GM23338 (cell line): ENCODE data around the gene ZNF300. TPM values are rescaled to one million over a fixed set of nuclear protein-coding genes. Genes with fewer than 3 reads are reported as not detected.

Source experiments
- ATAC-seq: fragments of 200-7000 bp; cut with Tn5 transposase; 3 replicates; pipeline ENCODE4 v1.9.1; 2020
- DNase-seq: peaks from one replicate; pipeline ENCODE4 v3.0.0-alpha.2; 2015; ENCODE audit warnings: low spot score
- H2AFZ ChIP-seq: fragments of 200-600 bp; sonication (generic); 2 replicates; pipeline ENCODE4 v1.8.0; 2016; ENCODE audit warnings: antibody characterized with exemption, mild to moderate bottlenecking, moderate library complexity
- H3F3A ChIP-seq: fragments of 200-600 bp; sonication (generic); replicated peaks from 2 replicates; pipeline ENCODE4 v1.8.0; 2017; ENCODE audit warnings: antibody characterized with exemption, mixed run types, low read depth
- H3K27ac ChIP-seq: fragments of 200-600 bp; sonication (generic); 2 replicates; pipeline ENCODE4 v1.6.1; 2016; ENCODE audit warnings: low read depth
- H3K27me3 ChIP-seq: fragments of 200-600 bp; sonication (generic); 2 replicates; pipeline ENCODE4 v1.8.0; 2016; ENCODE audit warnings: mild to moderate bottlenecking, mixed run types, moderate library complexity; ENCODE audit not compliant: insufficient read depth
- H3K36me3 ChIP-seq: fragments of 200-600 bp; sonication (generic); 2 replicates; pipeline ENCODE4 v1.8.0; 2016; ENCODE audit warnings: mild to moderate bottlenecking; ENCODE audit not compliant: insufficient read depth
- H3K4me1 ChIP-seq: fragments of 200-600 bp; sonication (generic); 2 replicates; pipeline ENCODE4 v1.8.0; 2016; ENCODE audit warnings: mild to moderate bottlenecking, moderate library complexity; ENCODE audit not compliant: insufficient read depth
- H3K4me2 ChIP-seq: fragments of 200-600 bp; sonication (generic); 2 replicates; pipeline ENCODE4 v1.7.1; 2017; ENCODE audit warnings: mixed run types
- H3K4me3 ChIP-seq: fragments of 200-600 bp; sonication (generic); 2 replicates; pipeline ENCODE4 v1.6.1; 2016; ENCODE audit warnings: mixed run types
- H3K79me2 ChIP-seq: fragments of 200-600 bp; sonication (generic); replicated peaks from 2 replicates; pipeline ENCODE4 v1.8.0; 2017; ENCODE audit warnings: mild to moderate bottlenecking; ENCODE audit not compliant: insufficient read depth
- H3K9me2 ChIP-seq: fragments of 200-600 bp; sonication (generic); 2 replicates; pipeline ENCODE4 v1.8.0; 2017; ENCODE audit not compliant: insufficient read depth
- H4K20me1 ChIP-seq: fragments of 200-600 bp; sonication (generic); replicated peaks from 2 replicates; pipeline ENCODE4 v1.8.0; 2017; ENCODE audit warnings: mild to moderate bottlenecking; ENCODE audit not compliant: insufficient read depth
- H3K27ac Mint-ChIP-seq: 2 replicates; pipeline ENCODE4 v1.8.0; 2020; ENCODE audit warnings: inconsistent platforms, mild to moderate bottlenecking, moderate library complexity, mixed read lengths
- H3K27me3 Mint-ChIP-seq: 3 replicates; pipeline ENCODE4 v1.8.0; 2022; ENCODE audit warnings: low read depth, mild to moderate bottlenecking, moderate library complexity, mixed read lengths, inconsistent platforms; ENCODE audit not compliant: insufficient read depth, poor library complexity
- H3K36me3 Mint-ChIP-seq: 3 replicates; pipeline ENCODE4 v1.8.0; 2021; ENCODE audit warnings: low read depth, mild to moderate bottlenecking, inconsistent platforms, moderate library complexity, mixed read lengths
- H3K4me1 Mint-ChIP-seq: 3 replicates; pipeline ENCODE4 v1.8.0; 2020; ENCODE audit warnings: mild to moderate bottlenecking, inconsistent platforms, mixed read lengths
- H3K4me3 Mint-ChIP-seq: 3 replicates; pipeline ENCODE4 v1.8.0; 2021; ENCODE audit warnings: moderate library complexity, mild to moderate bottlenecking, inconsistent platforms, mixed read lengths
- H3K9me3 Mint-ChIP-seq: 3 replicates; pipeline ENCODE4 v1.8.0; 2020; ENCODE audit warnings: moderate library complexity, mild to moderate bottlenecking, inconsistent platforms, mixed read lengths
- CREB1 ChIP-seq: fragments of 250-450 bp; sonication (Bioruptor Pico); IDR thresholded peaks from 2 replicates; pipeline ENCODE4 v1.5.0; 2020; ENCODE audit warnings: low read depth, mild to moderate bottlenecking, moderate library complexity
- ETS1 ChIP-seq: IDR thresholded peaks from 2 replicates; pipeline ENCODE4 v1.6.1; 2016; ENCODE audit warnings: antibody characterized with exemption
- EZH2 ChIP-seq: fragments of 200-600 bp; sonication (generic); IDR thresholded peaks from one replicate; pipeline ENCODE4 v1.8.0; 2017; ENCODE audit warnings: antibody characterized with exemption, mild to moderate bottlenecking, low read depth; ENCODE audit not compliant: unreplicated experiment
- EZH2phosphoT487 ChIP-seq: fragments of 200-600 bp; sonication (generic); IDR thresholded peaks from one replicate; pipeline ENCODE4 v1.8.1; 2018; ENCODE audit warnings: antibody characterized with exemption; ENCODE audit not compliant: unreplicated experiment
- JUNB ChIP-seq: IDR thresholded peaks from one replicate; pipeline ENCODE4 v1.6.1; 2016; ENCODE audit warnings: antibody characterized with exemption; ENCODE audit not compliant: unreplicated experiment
- NANOG ChIP-seq: IDR thresholded peaks from 2 replicates; pipeline ENCODE4 v1.6.1; 2016; ENCODE audit warnings: antibody characterized with exemption, borderline replicate concordance
- POLR2AphosphoS5 ChIP-seq: IDR thresholded peaks from 2 replicates; pipeline ENCODE4 v1.6.1; 2016; ENCODE audit warnings: antibody characterized with exemption, low read depth
- STAT1 ChIP-seq: IDR thresholded peaks from one replicate; pipeline ENCODE4 v1.6.1; 2016; ENCODE audit warnings: antibody characterized with exemption; ENCODE audit not compliant: unreplicated experiment
- ZNF114 ChIP-seq: fragments of 250-450 bp; sonication (Bioruptor Pico); IDR thresholded peaks from 2 replicates; pipeline ENCODE4 v1.5.0; 2020; ENCODE audit warnings: mild to moderate bottlenecking, moderate library complexity
- ZNF331 ChIP-seq: fragments of 250-450 bp; sonication (Bioruptor Pico); IDR thresholded peaks from 2 replicates; pipeline ENCODE4 v1.5.0; 2020; ENCODE audit warnings: low read depth, mild to moderate bottlenecking, moderate library complexity
- ZNF462 ChIP-seq: fragments of 250-450 bp; sonication (Bioruptor Pico); IDR thresholded peaks from 2 replicates; pipeline ENCODE4 v1.5.0; 2020; ENCODE audit warnings: mild to moderate bottlenecking, moderate library complexity
- polyA plus RNA-seq: library from polyadenylated mRNA; unstranded; fragments of >200 nt; fragmentation: Nextera tagmentation; extraction: Ambion mirVana; gene quantifications from 2 replicates; pipeline ENCODE4 v1.2.1, GENCODE V29; 2016
- total RNA-seq: library from RNA; depleted of rRNA; stranded (reverse); fragments of >200 nt; shearing (Covaris generic); gene quantifications from 2 replicates; pipeline ENCODE4 v1.2.3, GENCODE V29; 2014
- TF ChIP-seq, protein P1 (sequence below), 2 experiments: fragments of 200-600 bp in 1 of 2; sonication (generic) in 1 of 2; conservative IDR thresholded peaks; 2 replicates each; pipeline versions ENCODE4 v1.5.1 to v1.6.1; 2016 to 2017; ENCODE audit warnings: antibody characterized with exemption in 2 of 2, low read depth in 2 of 2, mild to moderate bottlenecking in 2 of 2, moderate library complexity in 1 of 2
- TF ChIP-seq, protein P2 (sequence below): IDR thresholded peaks from one replicate; pipeline ENCODE4 v1.6.1; 2018; ENCODE audit warnings: antibody characterized with exemption; ENCODE audit not compliant: unreplicated experiment

ZNF300 gene
- total and polyA plus RNA-seq, 2 experiments from 2014 or later: 15.1 to 25.9 TPM

GRCh38 chr5:150895431-150896428 is 9.1 kb downstream of the ZNF300 start:
- Histone ChIP-seq H3K27me3 (no peaks in the 10 kb centered on the region), H3F3A (no peaks in the 10 kb centered on the region), H3K4me1 (no peaks in the 10 kb centered on the region), H3K79me2 (no peaks in the 10 kb centered on the region), H3K27ac (no peak overlapping the region), H2AFZ (no peak overlapping the region), H4K20me1 (no peaks in the 10 kb centered on the region), H3K4me2 (no peak overlapping the region), H3K9me2 (no peaks in the 10 kb centered on the region), H3K36me3 (peaks cover 78% of the 10 kb centered on the region), H3K4me3 (peak overlapping the region; percentile 5; the same call in 1 of the 2 replicates)
- H3K27ac Mint-ChIP-seq: no peak overlapping the region
- H3K36me3 Mint-ChIP-seq: peaks cover 83% of the 10 kb centered on the region
- ATAC-seq (no peak), DNase-seq (peak; percentile 11)
- peaks cover 99% of the 10 kb centered on the region for H3K9me3 Mint-ChIP-seq
- TF ChIP-seq EZH2phosphoT487 (no peak), NANOG (no peak), STAT1 (no peak), JUNB (no peak), EZH2 (no peak), POLR2AphosphoS5 (no peak), CREB1 (CRISPR knock-in tag) (no peak), ZNF331 (CRISPR knock-in tag) (no peak), ZNF114 (CRISPR knock-in tag) (no peak), ETS1 (no peak), ZNF462 (CRISPR knock-in tag) (no peak)
- TF ChIP-seq, protein P1, sequence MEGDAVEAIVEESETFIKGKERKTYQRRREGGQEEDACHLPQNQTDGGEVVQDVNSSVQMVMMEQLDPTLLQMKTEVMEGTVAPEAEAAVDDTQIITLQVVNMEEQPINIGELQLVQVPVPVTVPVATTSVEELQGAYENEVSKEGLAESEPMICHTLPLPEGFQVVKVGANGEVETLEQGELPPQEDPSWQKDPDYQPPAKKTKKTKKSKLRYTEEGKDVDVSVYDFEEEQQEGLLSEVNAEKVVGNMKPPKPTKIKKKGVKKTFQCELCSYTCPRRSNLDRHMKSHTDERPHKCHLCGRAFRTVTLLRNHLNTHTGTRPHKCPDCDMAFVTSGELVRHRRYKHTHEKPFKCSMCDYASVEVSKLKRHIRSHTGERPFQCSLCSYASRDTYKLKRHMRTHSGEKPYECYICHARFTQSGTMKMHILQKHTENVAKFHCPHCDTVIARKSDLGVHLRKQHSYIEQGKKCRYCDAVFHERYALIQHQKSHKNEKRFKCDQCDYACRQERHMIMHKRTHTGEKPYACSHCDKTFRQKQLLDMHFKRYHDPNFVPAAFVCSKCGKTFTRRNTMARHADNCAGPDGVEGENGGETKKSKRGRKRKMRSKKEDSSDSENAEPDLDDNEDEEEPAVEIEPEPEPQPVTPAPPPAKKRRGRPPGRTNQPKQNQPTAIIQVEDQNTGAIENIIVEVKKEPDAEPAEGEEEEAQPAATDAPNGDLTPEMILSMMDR (conservative IDR thresholded peaks at IDR 0.05; ENCODE audit: low read depth in 2 of 2): no peak
- TF ChIP-seq, protein P2, sequence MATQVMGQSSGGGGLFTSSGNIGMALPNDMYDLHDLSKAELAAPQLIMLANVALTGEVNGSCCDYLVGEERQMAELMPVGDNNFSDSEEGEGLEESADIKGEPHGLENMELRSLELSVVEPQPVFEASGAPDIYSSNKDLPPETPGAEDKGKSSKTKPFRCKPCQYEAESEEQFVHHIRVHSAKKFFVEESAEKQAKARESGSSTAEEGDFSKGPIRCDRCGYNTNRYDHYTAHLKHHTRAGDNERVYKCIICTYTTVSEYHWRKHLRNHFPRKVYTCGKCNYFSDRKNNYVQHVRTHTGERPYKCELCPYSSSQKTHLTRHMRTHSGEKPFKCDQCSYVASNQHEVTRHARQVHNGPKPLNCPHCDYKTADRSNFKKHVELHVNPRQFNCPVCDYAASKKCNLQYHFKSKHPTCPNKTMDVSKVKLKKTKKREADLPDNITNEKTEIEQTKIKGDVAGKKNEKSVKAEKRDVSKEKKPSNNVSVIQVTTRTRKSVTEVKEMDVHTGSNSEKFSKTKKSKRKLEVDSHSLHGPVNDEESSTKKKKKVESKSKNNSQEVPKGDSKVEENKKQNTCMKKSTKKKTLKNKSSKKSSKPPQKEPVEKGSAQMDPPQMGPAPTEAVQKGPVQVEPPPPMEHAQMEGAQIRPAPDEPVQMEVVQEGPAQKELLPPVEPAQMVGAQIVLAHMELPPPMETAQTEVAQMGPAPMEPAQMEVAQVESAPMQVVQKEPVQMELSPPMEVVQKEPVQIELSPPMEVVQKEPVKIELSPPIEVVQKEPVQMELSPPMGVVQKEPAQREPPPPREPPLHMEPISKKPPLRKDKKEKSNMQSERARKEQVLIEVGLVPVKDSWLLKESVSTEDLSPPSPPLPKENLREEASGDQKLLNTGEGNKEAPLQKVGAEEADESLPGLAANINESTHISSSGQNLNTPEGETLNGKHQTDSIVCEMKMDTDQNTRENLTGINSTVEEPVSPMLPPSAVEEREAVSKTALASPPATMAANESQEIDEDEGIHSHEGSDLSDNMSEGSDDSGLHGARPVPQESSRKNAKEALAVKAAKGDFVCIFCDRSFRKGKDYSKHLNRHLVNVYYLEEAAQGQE: no peak
- no peaks in the 10 kb centered on the region for H3K4me1 Mint-ChIP-seq
- H3K4me3 Mint-ChIP-seq: no peak overlapping the region
- peaks cover 3% of the 10 kb centered on the region for H3K27me3 Mint-ChIP-seq
